ENCODE data around the gene ELOF1.
"Not testable (repeated sequence)": the region's sequence is repeated elsewhere in the genome, so short reads cannot be mapped to it uniquely, and the experiment has no call there.

The ELOF1 gene

GRCh38 chr19:11558881-11559828 lies at the start of gene ELOF1:
Gene ELOF1 (minus strand): TSS chr19:11559230. CDS start chr19:11554347, 4,883 bp downstream.
- peak; percentile 99 to 100 (median 100) for DNase-seq

GRCh38 chr19:11606484-11606883 lies 47.5 kb upstream of the ELOF1 start:
- no peak for DNase-seq

DNA sequence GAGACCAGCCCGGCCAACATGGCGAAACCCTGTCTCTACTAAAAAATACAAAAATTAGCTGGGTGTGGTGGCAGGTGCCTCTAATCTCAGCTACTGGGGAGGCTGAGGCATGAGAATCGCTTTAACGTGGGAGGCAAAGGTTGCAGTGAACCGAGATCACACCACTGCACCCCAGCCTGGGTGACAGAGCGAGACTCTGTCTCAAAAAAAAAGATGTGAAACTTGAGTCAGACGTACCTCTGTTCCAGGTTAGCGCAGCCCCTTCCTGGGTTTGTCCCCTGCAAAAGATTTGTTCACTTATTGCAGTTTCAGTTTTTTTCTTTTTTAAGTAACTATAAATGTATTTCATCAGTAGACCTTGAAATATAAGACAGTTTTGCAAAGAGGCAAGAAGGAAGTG lies 40.7 kb upstream of the ELOF1 start:
- not testable (repeated sequence) for DNase-seq

GRCh38 chr19:11598746-11599145 lies 39.7 kb upstream of the ELOF1 start:
- DNase-seq, result no peak

GRCh38 chr19:11598103-11598483 lies 39.1 kb upstream of the ELOF1 start:
- no peak for DNase-seq

DNA sequence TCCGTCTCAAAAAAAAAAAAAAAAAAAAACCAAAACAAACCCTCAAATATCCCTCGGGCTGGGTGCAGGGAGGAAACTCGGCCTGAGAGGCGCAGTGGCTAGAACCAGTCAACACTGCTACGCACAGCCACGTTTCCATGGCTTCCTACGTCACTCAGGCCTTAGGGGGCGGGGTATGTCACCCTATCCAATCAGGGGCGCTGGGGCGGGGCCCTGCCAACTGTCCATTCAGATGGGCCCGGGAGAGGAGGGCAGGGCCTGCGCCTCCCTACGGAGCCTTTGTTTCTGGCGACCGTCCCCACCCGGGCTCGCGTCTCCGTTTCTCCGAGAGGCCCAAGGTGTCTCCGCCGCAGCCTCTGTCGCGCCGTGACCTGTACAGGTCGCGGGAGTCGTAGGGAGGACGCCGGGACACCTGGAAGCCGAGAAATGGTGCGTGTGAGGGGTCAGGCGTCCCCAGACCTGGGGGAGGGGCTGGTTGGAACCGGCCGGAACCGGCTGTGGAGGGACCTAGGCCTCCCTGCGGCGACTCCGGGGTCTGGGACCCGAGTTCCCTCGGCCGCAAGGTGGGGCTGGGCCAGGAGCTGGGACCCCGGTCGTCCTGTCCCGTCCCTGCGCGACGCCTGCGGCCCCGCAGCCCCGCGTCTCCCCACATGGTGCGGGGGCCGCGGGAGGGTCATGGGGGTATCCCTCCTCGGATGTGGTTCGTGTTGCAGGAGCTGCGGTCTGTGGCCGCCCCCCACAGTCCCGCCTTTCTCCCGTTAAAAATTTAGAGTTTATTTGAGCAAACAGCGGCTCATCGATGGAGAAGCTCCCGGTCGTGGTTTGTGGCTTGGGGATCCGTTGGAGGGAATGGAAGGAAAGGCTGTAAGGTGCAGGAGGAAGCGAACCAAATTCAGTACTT lies 38.4 kb upstream of the ELOF1 start, which contains the start of gene ZNF627:
Gene ZNF627 (plus strand): TSS at position 282 of the 901 bp plus-strand sequence. CDS start 145 bp downstream, at position 427.
- peak; percentile 99 for DNase-seq

DNA sequence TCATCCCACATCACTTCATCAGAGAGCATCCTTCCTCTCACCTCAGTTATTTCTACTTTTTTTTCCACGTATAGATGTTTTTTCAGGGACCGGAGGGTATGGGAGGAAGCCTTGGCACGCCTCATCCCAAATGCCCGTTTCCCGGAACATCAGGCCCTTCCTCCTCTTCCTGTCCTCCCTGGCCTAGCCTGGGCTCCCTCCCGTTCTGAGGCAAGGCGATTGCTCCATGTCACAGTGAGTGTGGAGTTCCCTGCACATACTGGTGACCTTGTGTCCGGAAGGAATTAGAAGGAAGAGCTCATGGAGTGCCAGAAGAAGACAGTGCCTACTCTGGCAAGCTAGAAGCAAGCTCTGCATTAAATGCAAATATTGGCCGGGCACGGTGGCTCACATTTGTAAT lies 37.1 kb upstream of the ELOF1 start:
- DNase-seq, result no peak

DNA sequence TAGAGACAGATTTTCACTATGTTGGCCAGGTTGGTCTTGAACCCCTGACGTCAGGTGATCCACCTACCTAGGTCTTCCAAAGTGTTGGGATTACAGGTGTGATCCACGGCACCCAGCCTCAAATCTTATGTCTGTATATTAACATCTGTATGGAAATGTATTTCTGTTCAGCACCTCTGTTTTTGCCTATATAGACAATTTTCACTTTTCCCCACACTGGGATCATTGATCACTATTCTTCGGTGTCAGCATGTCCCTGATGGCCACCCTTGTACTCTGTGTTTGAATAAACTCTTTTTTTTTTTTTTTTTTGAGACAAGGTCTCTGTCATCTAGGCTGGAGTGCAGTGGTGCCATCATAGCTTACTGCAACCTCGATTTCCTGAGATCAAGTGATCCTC lies 35.1 kb upstream of the ELOF1 start:
- DNase-seq, result no peak

DNA sequence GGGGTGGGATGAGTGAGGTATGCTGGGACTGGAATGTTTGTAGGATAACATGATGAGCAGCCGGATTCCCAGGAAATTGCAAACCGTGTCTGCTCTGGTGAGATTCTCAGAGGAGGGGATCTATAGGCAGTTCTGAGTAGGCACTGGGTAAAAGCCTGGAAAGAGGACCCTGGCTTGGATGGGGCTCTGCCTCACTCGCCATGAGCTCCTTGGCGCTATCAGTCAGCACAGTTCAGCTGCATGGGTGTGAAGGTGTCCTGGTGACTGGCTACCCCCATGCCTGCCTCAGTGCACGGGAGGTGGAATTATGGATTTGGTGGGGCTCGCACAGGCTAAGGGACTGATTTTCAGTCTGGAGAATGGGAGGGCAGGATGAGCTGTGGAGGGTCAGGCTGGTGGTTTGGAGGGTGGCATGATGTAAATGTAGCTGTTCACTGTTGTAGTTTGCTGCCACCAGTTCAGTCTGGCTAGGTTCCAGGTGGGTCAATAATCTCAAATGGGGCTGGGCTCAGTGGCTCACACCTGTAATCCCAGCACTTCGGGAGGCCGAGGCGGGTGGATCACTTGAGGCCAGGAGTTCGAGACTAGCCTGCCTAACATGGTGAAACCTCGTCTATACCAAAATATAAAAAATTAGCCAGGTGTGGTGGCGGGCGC lies 29.1 kb upstream of the ELOF1 start:
- no peak for DNase-seq

- peak; percentile 80 to 86 (median 85) for DNase-seq
Measured at GRCh38 chr19:11587302-11587974, 28.4 kb upstream of the ELOF1 start.

DNA sequence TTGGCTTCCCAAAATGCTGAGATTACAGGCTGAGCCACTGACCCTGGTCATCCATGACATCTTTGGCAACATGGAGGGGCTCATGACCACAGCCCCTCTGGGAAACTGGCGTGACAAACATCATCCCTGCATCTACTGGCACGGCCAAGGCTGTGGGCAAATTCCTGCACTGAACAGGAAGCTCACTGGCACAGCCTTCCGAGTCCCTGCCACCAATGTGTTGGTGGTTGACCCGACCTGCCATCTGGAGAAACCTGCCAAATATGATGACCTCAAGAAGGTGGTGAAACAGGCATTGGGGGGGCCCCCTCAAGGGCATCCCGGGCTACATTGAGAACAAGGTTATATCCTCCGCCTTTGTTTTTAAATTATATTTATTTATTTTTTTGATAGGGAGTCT lies 27.3 kb upstream of the ELOF1 start:
- no peak for DNase-seq

DNA sequence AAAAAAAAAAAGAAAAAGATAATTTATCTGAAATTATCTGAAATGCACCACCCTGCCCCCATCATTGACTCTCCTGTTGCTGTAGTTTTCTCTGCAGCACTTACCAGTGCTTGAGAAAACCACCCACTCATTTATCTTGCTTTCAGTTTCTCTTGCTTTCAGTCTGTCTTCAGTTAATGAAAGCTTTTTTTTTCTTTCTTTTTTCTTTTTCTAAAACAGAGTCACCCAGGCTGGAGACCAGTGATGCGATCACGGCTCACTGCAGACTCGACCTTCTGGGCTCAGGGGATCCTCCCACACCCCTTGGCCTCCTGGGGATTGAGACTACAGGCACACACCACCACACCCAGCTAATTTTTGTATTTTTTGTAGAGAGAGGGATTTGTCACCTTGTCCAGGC lies 22.7 kb upstream of the ELOF1 start:
- DNase-seq, result peak; percentile 71 to 92 (median 77)

- peak in 1 of 3 donors; percentile 67 for DNase-seq
Measured at GRCh38 chr19:11580116-11580515, 21.1 kb upstream of the ELOF1 start.

- peak; percentile 54 to 75 (median 57) for DNase-seq
Measured at GRCh38 chr19:11578258-11579142, 19.5 kb upstream of the ELOF1 start.

DNA sequence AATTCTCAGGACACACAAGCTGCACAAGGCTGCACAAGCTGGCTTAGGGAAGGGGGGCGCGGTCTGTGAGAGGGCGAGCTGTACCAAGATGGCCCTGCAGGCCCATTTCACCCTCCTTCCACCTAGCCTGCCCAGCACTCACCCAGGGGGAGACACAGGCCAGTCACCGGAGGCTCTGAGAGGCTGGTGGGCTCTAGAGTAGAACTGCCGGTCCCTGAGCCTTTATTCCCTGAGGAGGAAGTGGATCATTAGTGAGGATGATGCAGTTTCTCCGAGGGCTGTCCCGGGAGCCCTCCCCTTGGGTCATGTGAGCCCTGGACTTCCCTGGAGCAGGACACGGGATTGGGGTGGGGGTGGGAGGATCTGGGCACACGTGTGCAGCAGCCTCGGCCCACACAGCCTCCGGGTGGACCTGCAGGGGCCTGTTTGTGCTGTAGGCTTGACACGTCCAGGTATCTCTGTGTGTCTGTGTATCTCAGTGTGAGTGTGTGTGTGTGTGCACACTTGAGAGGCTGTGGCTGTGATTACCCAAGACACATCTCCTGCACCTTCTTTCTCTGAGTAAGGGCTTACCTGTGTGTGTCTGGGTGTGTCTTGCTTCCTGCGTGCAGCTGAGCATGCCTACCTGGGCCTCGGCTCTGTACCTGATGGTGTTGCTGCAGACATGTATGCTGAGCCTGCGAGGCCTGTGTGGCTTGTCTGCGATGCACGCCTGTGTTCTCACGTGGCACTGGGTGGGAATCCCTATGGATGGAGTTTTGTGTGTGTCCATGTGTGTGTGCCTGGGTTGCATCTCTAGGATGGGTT lies 18.6 kb upstream of the ELOF1 start, which contains the start of gene ACP5:
Gene ACP5 (minus strand): TSS at position 195 of the 807 bp plus-strand sequence. CDS start 328 bp downstream, outside the sequence.
- DNase-seq, result peak; percentile 71 to 86 (median 73)

- peak; percentile 32 to 49 (median 42) for DNase-seq
Measured at GRCh38 chr19:11576227-11576626, 17.2 kb upstream of the ELOF1 start.

DNA sequence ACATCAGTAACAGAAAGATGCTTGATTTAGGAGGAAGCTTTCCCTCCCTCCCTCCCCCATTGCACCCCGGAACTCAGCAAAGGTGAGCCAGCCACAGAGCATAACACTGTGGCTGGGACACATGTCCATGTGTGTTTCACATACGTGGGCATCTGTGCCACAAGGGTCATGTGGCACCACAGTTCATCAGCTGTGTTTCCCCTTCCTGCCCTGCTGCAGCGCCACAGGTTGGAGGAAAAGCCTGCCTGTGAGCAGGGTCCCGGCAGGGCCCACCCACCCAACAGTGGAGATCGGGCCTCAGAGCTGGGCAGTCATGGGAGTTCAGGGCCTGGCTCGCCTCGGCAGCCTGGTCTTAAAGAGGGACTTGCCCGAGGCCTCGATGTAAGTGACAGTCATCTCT lies 15.7 kb upstream of the ELOF1 start:
- no peak for DNase-seq

- DNase-seq, result peak in 1 of 3 donors; percentile 28
Measured at GRCh38 chr19:11573763-11574162, 14.7 kb upstream of the ELOF1 start.

DNA sequence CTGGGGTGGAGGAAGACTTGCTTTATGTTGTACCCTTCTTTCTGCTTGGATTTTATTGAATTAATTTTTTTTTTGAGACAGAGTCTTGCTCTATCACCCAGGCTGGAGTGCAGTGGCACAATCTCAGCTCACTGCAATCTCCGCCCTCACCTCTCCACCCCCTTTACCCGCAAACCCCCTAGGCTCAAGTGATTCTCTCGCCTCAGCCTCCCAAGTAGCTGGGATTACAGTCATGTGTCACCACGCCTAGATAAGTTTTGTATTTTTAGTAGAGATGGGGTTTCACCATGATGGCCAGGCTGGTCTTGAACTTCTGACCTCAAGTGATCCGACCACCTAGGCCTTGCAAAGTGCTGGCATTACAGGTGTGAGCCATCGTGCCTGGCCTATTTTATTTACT lies 14.3 kb upstream of the ELOF1 start:
- not testable (repeated sequence) for DNase-seq

- DNase-seq, result peak; percentile 27 to 40 (median 37)
Measured at GRCh38 chr19:11570039-11570462, 11.0 kb upstream of the ELOF1 start.
